Endothelial cell of umbilical vein (primary cell): ENCODE results near the gene MGAT5. TPM values are rescaled to one million over a fixed set of nuclear protein-coding genes. Genes with fewer than 3 reads are reported as not detected.

Experiments used
- BruUV-seq: library from RNA; stranded (reverse); fragments of 400-500 nt; replicated peaks from 2 replicates; lab custom pipeline; 2021; lab: Mats Ljungman, UMichigan
- CTCF ChIA-PET: fragments of 300-600, 350-600 bp; sonication (Branson Sonifier 250); formaldehyde crosslinking; loops from one replicate; lab custom pipeline; 2021; ENCODE audit warnings: antibody characterized with exemption, inconsistent platforms; lab: Charles Lee
- POLR2A ChIA-PET: fragments of 300-600, 350-600 bp; sonication (Branson Sonifier 250); formaldehyde crosslinking; loops from one replicate; lab custom pipeline; 2021; ENCODE audit warnings: antibody characterized with exemption, inconsistent platforms; lab: Charles Lee
- DNase-seq: peaks from one replicate; pipeline ENCODE4 v3.0.0-alpha.2; 2011; ENCODE audit warnings: low read depth, low spot score
- FAIRE-seq: peaks from 2 replicates; lab custom pipeline; 2011; peaks lifted over from hg19 to GRCh38; lab: Jason Lieb, UNC
- H2AFZ ChIP-seq: 2 replicates; pipeline ENCODE4 v1.6.0; 2012; ENCODE audit warnings: low read depth, low read length, control low read depth, inconsistent platforms
- H3K27ac ChIP-seq: 2 replicates; pipeline ENCODE4 v1.5.1; 2011; ENCODE audit warnings: low read depth, mild to moderate bottlenecking, control low read depth, low read length, moderate library complexity; ENCODE audit not compliant: insufficient read depth
- H3K27me3 ChIP-seq, 2 experiments: 2 replicates each; pipeline versions ENCODE4 v1.6.0 to v1.6.1; 2011; ENCODE audit warnings: low read length in 2 of 2, mixed read lengths in 1 of 2; ENCODE audit not compliant: control insufficient read depth in 2 of 2, insufficient read depth in 2 of 2
- H3K36me3 ChIP-seq, 2 experiments: 2 replicates in 1 of 2; 3 replicates in 1 of 2; pipeline ENCODE4 v1.5.1; 2011; ENCODE audit warnings: low read length in 2 of 2, mild to moderate bottlenecking in 1 of 2, moderate library complexity in 1 of 2; ENCODE audit not compliant: control insufficient read depth in 2 of 2, insufficient read depth in 2 of 2; ENCODE audit errors: extremely low read depth in 1 of 2
- H3K4me1 ChIP-seq: 3 replicates; pipeline ENCODE4 v1.5.1; 2011; ENCODE audit warnings: mild to moderate bottlenecking, low read length; ENCODE audit not compliant: control insufficient read depth, insufficient read depth; ENCODE audit errors: extremely low read depth
- H3K4me2 ChIP-seq: 2 replicates; pipeline ENCODE4 v1.6.1; 2011; ENCODE audit warnings: low read length, control low read depth, mixed read lengths; ENCODE audit not compliant: insufficient read depth
- H3K4me3 ChIP-seq, 3 experiments: fragments of 200-600 bp in 1 of 3; sonication (generic), shearing (Covaris generic) in 1 of 3; replicated peaks in 1 of 3; 2 replicates each; pipeline ENCODE4 v1.5.1; 2011 to 2016; ENCODE audit warnings: control low read depth in 3 of 3, low read length in 3 of 3, mild to moderate bottlenecking in 2 of 3, inconsistent platforms in 1 of 3, low read depth in 1 of 3, moderate library complexity in 1 of 3; ENCODE audit not compliant: insufficient read depth in 1 of 3
- H3K79me2 ChIP-seq: 2 replicates; pipeline ENCODE4 v1.6.0; 2012; ENCODE audit warnings: low read length, inconsistent platforms; ENCODE audit not compliant: control insufficient read depth, insufficient read depth
- H3K9ac ChIP-seq: replicated peaks from 2 replicates; pipeline ENCODE3; 2011; ENCODE audit warnings: low read length, control low read depth; ENCODE audit not compliant: insufficient read depth; ENCODE audit errors: extremely low read depth
- H3K9me1 ChIP-seq: replicated peaks from 3 replicates; pipeline ENCODE4 v1.6.0; 2011; ENCODE audit warnings: mild to moderate bottlenecking, low read length; ENCODE audit not compliant: control insufficient read depth, insufficient read depth; ENCODE audit errors: extremely low read depth
- H3K9me3 ChIP-seq: replicated peaks from 2 replicates; pipeline ENCODE4 v1.5.1; 2012; ENCODE audit warnings: low read length, inconsistent platforms; ENCODE audit not compliant: control insufficient read depth, insufficient read depth
- H4K20me1 ChIP-seq: replicated peaks from 2 replicates; pipeline ENCODE3; 2011; ENCODE audit warnings: mild to moderate bottlenecking, low read length; ENCODE audit not compliant: control insufficient read depth, insufficient read depth; ENCODE audit errors: extremely low read depth
- CTCF ChIP-seq, 2 donors: IDR thresholded peaks; 1 replicate in 1 of 2; 2 replicates in 1 of 2; pipeline ENCODE4 v1.5.1; 2011; ENCODE audit warnings: low read length in 2 of 2, mild to moderate bottlenecking in 2 of 2, moderate library complexity in 2 of 2, control low read depth in 1 of 2, inconsistent platforms in 1 of 2, low read depth in 1 of 2; ENCODE audit not compliant: insufficient read depth in 1 of 2; ENCODE audit errors: extremely low read depth in 1 of 2
- EZH2 ChIP-seq: IDR thresholded peaks from 2 replicates; pipeline ENCODE4 v1.6.1; 2012; ENCODE audit warnings: borderline replicate concordance, low read depth, mild to moderate bottlenecking, moderate library complexity, low read length, inconsistent platforms; ENCODE audit not compliant: severe bottlenecking
- FOS ChIP-seq: IDR thresholded peaks from 2 replicates; pipeline ENCODE4 v1.6.1; 2011; ENCODE audit warnings: mild to moderate bottlenecking, low read length, moderate library complexity, borderline replicate concordance; ENCODE audit not compliant: insufficient read depth
- GATA2 ChIP-seq: IDR thresholded peaks from 2 replicates; pipeline ENCODE4 v1.7.0; 2011; ENCODE audit warnings: low read depth, mild to moderate bottlenecking, moderate library complexity, mixed read lengths, low read length; ENCODE audit not compliant: insufficient read length, insufficient read depth
- JUN ChIP-seq: IDR thresholded peaks from 2 replicates; pipeline ENCODE4 v1.6.1; 2011; ENCODE audit warnings: borderline replicate concordance, low read depth; ENCODE audit not compliant: insufficient read length, insufficient read depth
- MYC ChIP-seq: IDR thresholded peaks from one replicate; pipeline ENCODE4 v1.6.1; 2011; ENCODE audit warnings: mild to moderate bottlenecking, low read depth, low read length
- POLR2A ChIP-seq: IDR thresholded peaks from 2 replicates; pipeline ENCODE4 v1.6.1; 2012; ENCODE audit warnings: low read depth, mild to moderate bottlenecking, control low read depth, low read length
- POLR2AphosphoS5 ChIP-seq: IDR thresholded peaks from 2 replicates; pipeline ENCODE4 v1.6.1; 2012; ENCODE audit warnings: low read depth, mild to moderate bottlenecking, control low read depth, low read length, moderate library complexity; ENCODE audit not compliant: insufficient read depth
- dilution Hi-C: fragments of 300-500 bp; cut with MboI; formaldehyde crosslinking; loops from one replicate; pipeline ENCODE4 v1.15.0; 2019; ENCODE audit warnings: low sequenced_read_pairs; ENCODE audit not compliant: extremely low pct_ligation_motif_present
- intact Hi-C: fragments of 100-400 bp; cut with micrococcal nuclease; formaldehyde crosslinking; loops from one replicate; pipeline ENCODE4 v1.10.0; 2022
- polyA plus RNA-seq, 4 experiments: library from polyadenylated mRNA; depleted of rRNA in 3 of 4; stranded (reverse) in 3 of 4; unstranded in 1 of 4; fragments of >200 nt; gene quantifications; 2 replicates each; pipeline versions ENCODE4 v1.2.1 to v1.2.3, GENCODE V29; 2011 to 2012; ENCODE audit warnings: missing spikeins in 1 of 4
- total RNA-seq: library from RNA; stranded (reverse); gene quantifications from 2 replicates; pipeline ENCODE4 v1.2.3, GENCODE V29; 2021
- TF ChIP-seq, protein P1 (sequence below): IDR thresholded peaks from 2 replicates; pipeline ENCODE4 v1.6.1; 2011; ENCODE audit not compliant: insufficient read depth, insufficient read length

MGAT5 gene
- total and polyA plus RNA-seq, 2 donors (not counting 3 experiments of a cell fraction or from before 2014, with no cell fraction given): 17.7 to 84.1 TPM

DNA sequence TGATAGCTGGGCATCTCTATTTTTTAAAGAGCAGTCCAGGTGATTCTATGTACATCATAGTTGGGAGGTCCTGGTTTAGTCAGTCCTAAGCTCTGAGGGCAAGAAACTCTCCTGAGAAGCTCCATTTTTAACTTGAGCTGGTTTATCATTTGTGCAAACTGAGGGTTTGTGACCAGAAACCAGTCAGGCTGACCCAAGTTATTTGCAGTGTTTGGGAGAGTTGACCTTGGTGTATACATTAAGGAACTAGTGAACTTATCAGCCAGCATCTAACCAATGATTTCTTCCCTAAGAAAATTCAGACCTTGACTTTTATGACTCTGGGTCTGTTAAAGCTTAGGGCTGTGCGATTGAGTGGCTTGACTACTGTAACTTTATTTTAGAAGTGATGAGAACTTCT is 10.6 kb upstream of the MGAT5 start:
- Histone ChIP-seq H3K4me2 (no peak overlapping the region), H3K36me3 (no peaks in the 10 kb centered on the region), H4K20me1 (no peaks in the 10 kb centered on the region), H3K9me3 (no peaks in the 10 kb centered on the region), H3K27ac (no peak overlapping the region), H3K9me1 (no peaks in the 10 kb centered on the region), H3K4me3 (no peak overlapping the region), H2AFZ (no peak overlapping the region), H3K79me2 (peaks cover 11% of the 10 kb centered on the region), H3K9ac (no peak overlapping the region), H3K4me1 (peaks cover 6% of the 10 kb centered on the region), H3K27me3 (no peaks in the 10 kb centered on the region)
- BruUV-seq: no TSS peak
- ChIA-PET POLR2A (interaction anchor here (1.1 kb wide), 1 partner anchor 125 kb away, joined by 3 read pairs; no protein-coding TSS in a partner anchor), CTCF (interaction anchor here (0.7 to 5.1 kb wide), 13 partner anchors 9 to 399 kb away, joined by 3 to 60 read pairs (median 9); partner anchors contain the start of gene MGAT5)
- intact Hi-C loops (no loop called here), dilution Hi-C loops (no loop called here)
- TF ChIP-seq, protein P1, sequence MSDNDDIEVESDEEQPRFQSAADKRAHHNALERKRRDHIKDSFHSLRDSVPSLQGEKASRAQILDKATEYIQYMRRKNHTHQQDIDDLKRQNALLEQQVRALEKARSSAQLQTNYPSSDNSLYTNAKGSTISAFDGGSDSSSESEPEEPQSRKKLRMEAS: no peak
- no peak for TF ChIP-seq POLR2A
- FAIRE-seq: no peak
- DNase-seq: no peak

DNA sequence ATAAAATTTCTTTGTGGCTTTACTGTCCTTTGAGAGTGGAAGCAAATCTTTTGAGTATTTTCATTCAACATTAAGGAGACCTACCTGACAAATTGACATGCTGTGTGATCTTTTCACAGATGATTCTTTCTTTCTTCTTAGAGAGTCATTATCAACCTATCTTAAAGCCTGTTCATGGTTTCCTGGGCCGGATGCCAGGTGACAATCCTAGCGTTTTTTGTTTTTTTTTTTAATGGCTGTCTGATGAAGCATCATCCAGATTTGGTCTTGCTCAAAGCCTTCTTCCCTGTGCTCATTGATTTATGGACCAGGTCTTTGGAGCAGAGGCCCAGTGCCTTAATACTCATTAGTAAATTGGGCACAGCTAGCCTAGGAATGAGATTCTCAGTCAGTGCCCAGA is 9.8 kb upstream of the MGAT5 start:
- H3K9me3 ChIP-seq: no peaks in the 10 kb centered on the region
- CTCF ChIA-PET: interaction anchor here (0.9 to 5.1 kb wide), 13 partner anchors 10 to 400 kb away, joined by 3 to 69 read pairs (median 15); partner anchors contain the start of gene MGAT5
- H3K27ac ChIP-seq: no peak overlapping the region
- no peaks in the 10 kb centered on the region for H3K9me1 ChIP-seq
- TF ChIP-seq POLR2AphosphoS5 (no peak), GATA2 (no peak), CTCF (IDR thresholded peaks at IDR 0.05; ENCODE audit: extremely low read depth in 1 of 2, insufficient read depth in 1 of 2, low read depth in 1 of 2, low read length in 2 of 2) (no peak), JUN (no peak), FOS (no peak), MYC (no peak), EZH2 (no peak), POLR2A (no peak)
- no TSS peak for BruUV-seq
- peaks cover 6% of the 10 kb centered on the region for H3K4me1 ChIP-seq
- no peak overlapping the region for H3K4me3 ChIP-seq
- intact Hi-C loops: loop anchor here (2.0 kb wide), 2 partner anchors 63 to 207 kb away; no protein-coding TSS in a partner anchor
- peaks cover 15% of the 10 kb centered on the region for H3K79me2 ChIP-seq
- FAIRE-seq (no peak), DNase-seq (no peak)
- dilution Hi-C loops: no loop called here
- H3K9ac ChIP-seq: no peak overlapping the region
- no peaks in the 10 kb centered on the region for H3K36me3 ChIP-seq
- H3K4me2 ChIP-seq: no peak overlapping the region
- no peaks in the 10 kb centered on the region for H3K27me3 ChIP-seq
- no peaks in the 10 kb centered on the region for H4K20me1 ChIP-seq
- no peak overlapping the region for H2AFZ ChIP-seq
- POLR2A ChIA-PET: interaction anchor here (0.8 to 1.1 kb wide), 2 partner anchors 102 to 126 kb away, joined by 3 read pairs; no protein-coding TSS in a partner anchor
